NCI-H1694 treated with DMSO at 0.1 percent for 48 hours (cell line): ENCODE measurements around the gene MALSU1.

Experiments used
- DNase-seq: peaks from one replicate; lab custom pipeline; 2025; lab: John Stamatoyannopoulos, UW

MALSU1 gene

DNA sequence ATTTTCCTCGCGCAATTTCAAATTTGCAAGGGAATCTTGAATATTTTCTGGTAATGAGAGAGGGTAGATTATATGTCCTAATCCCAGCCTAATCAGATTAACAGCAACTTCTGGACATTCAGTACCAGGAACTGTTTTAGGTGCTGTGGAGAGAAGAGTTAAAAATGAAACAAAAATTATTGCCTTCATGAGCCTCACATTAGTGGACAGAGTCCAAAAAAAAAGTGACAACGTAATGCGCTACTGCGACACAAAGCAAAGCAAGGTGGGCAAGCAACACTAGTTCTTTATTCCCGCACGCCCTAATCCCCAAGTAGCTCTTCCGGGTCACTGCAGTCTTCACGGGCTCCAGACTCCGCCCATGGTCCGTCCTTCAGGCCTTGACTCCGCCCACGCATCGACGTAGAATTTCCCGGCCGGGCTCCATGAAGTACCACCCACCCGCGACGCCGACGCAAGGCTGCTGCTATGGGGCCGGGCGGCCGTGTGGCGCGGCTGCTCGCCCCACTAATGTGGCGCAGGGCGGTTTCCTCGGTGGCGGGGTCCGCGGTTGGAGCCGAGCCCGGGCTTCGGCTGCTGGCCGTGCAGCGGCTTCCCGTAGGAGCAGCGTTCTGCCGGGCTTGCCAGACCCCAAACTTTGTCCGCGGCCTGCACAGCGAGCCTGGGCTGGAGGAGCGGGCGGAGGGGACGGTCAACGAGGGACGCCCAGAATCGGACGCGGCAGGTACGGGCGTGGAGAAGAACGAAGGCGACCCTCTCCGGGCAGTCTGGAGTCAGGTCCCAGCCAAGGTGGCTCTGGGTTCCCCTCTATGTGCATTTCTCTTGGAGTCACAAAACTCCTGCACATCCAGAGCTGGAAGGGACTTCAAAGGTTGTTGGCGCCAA lies at the start of gene MALSU1:
Gene MALSU1, plus strand, starts transcription at position 455 of the 885 bp plus-strand sequence. Its CDS starts 14 bp downstream, at position 469.
- DNase-seq, result peak; percentile 97

DNA sequence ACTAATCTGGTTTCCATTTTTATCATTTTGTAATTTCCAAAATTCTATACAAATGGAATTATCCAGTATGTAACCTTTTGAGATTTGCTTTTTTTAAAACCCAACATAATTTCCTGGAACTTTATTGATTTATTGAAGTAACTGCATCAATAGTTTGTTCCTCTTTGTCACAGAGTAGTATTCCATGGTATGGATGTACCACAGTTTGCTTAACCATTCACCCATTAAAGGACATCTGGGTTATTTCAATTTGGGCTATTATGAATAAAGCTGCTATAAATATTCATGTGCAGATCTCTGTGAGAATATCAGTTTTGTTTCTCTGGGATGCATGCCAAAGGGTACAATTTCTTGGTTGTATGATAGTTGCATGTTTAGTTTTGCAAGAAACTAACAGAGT lies 49.7 kb upstream of the MALSU1 start:
- no peak for DNase-seq

DNA sequence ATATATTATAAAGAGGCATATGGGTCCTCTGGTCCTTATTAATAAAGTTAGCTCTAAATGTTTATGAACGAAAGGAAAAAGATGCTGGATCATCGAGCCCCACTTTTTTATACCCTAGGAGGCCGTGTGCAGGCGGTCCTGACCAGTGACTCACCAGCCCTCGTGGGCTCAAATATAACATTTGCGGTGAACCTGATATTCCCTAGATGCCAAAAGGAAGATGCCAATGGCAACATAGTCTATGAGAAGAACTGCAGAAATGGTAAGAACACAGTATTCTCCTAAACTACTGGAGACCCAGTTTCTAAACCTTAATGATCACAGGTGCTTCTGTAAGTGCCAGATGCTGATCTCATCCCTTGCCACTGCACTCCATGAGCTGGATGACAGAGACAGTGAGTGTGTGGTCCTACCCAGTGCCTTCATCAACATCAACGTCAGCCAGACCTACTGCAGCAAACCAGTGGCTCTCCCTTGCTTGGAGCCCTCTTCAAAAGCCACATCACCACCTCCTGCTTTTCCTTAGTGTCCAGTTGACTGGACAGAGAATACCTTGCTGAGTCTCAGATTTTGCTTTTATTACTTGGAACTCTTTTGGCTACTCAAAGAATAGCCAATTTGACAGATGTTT lies 45.0 kb upstream of the MALSU1 start:
- DNase-seq, result no peak

DNA sequence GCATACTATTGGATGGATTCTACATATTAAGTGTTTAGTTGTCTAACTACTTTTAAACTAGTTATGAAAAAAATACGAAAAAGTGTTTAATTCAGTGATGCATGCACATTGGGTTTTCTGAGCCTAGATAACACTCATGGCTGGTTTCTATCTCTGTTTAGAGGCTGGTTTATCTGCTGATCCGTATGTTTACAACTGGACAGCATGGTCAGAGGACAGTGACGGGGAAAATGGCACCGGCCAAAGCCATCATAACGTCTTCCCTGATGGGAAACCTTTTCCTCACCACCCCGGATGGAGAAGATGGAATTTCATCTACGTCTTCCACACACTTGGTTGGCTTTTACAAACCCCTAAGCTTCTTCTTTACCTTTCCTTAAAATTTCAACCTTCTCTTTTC lies 42.4 kb upstream of the MALSU1 start:
- DNase-seq, result no peak

DNA sequence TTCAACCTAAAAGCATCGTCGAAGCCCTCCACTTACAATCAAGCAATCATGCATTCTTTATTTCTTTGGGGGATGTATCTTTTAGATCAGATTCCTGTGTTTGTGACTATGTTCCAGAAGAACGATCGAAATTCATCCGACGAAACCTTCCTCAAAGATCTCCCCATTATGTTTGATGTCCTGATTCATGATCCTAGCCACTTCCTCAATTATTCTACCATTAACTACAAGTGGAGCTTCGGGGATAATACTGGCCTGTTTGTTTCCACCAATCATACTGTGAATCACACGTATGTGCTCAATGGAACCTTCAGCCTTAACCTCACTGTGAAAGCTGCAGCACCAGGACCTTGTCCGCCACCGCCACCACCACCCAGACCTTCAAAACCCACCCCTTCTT lies 38.8 kb upstream of the MALSU1 start:
- DNase-seq, result no peak

DNA sequence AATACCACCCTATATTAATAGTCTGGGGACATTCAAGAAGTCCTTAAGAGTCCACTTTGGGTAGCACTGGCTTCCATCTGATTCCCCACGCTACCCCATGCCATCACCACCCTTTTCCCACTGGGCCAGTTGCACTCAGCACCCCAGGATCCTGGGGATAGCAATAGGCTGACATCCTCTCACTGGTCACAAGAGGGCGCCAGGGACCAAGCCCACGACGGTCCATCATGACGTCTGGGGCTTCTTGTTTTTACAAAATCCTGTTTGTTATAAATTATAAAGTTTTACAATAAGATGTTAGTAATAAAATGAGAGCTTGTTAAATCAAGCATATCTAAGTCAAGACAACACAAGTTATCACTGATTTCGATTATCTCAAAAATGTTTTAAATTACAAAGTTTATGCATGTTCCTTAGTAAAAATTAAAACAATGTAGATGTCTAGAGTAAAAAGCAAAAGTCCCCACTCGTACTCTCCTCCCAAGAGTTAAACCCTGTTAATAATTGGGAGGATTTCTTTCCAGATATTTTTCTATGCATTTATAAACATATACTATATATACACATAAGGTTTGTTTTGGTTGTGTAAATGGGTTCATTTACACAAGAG lies 37.2 kb upstream of the MALSU1 start:
- peak; percentile 24 for DNase-seq

DNA sequence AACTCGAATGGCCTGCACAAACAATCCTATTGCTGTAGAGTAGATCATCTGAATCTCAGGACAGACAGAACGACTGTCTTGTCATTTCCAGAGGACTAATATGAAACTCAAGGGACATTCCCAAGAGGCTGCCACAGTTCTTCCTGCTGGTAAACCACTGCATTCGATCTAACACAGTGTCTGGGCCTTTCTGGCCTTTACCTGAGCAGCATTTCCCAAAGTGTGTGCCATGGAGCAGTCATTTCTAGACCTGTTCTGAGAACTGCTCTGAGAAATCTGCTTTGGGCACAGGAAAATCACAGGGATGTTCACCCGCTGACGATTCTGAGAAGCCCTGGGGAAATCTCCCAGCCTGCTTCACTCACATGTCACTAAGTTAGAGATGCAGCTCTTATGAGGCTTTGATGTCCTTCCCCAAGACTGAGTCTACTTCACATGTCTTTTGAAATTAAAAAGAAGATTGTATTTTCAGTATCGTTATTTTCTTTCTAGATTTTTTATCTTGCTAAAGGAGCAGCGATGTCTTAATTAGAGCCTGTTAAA lies 34.2 kb upstream of the MALSU1 start:
- no peak for DNase-seq

DNA sequence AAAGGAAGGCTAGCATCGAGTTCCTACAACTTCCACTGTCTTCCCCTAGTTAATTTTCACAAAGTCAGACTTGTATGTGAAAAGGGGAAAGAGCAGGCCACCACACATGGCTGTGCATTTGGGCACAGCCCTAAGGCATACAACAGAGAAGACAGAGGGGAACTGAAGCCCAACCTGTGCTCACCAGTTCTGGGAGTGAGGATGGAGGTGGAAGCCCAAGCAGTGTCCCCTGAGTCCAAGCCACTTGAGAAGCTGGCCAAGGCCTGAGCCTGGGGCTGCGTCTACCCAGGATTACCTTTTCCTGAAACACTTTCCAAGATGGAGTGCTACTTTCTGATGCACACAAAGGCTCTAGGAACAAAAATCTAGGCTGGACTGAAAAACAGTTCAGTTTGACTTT lies 32.2 kb upstream of the MALSU1 start:
- no peak for DNase-seq

DNA sequence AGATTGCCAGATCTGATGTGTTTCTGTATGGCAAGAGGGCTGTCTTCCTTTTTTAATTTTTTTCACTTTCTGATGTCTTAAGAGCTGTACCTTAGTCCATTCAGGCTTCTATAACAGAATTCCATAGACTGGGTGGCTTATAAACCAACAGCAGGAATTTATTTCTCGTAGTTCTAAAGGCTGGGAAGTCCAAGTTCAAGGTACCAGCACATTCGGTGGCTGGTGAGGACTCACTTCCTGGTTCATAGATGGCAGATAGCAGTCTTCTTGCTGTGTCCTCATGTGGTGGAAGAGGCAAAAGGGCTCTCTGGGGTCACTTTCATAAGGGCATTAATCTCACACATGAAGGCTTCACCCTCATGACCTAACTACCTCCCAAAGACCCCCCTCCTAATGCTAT lies 31.8 kb upstream of the MALSU1 start:
- DNase-seq, result no peak

DNA sequence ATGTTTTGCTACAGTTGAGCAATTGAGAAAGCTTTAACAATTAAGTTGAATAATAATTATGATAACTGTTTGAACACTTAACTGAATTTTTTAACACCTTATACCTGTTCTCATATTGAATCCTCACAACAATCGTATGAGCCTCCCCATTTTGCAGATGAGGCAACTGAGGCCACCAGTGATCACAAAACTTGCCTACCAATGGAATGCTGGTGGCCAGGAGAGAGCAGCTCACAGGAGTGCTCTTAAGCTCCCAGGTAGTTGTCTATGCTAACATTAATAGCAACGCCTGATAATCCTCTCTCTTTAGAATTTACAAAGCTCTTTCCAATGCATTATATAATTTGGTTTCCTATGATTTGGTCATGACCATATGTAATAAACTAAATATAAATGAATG lies 31.0 kb upstream of the MALSU1 start:
- DNase-seq, result no peak

DNA sequence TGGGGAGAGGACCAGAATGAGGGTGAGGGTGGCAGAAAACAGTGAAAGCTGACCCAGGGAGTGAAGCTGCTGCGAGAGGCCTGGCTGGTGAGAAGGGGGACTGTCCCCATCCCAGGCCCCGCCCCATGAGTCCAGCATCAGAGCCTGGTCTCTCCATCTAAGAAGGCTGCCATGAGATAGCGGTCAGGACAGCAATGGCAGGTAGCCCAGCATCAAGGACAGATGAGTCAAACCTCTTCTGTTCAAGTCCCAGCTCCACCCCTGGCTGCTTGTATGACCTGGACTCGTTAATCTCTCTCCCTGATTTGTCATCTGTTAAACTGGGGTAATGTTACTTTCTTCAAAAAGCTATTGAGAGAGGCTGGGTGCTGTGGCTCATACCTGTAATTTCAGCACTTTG lies 30.4 kb upstream of the MALSU1 start:
- no peak for DNase-seq

DNA sequence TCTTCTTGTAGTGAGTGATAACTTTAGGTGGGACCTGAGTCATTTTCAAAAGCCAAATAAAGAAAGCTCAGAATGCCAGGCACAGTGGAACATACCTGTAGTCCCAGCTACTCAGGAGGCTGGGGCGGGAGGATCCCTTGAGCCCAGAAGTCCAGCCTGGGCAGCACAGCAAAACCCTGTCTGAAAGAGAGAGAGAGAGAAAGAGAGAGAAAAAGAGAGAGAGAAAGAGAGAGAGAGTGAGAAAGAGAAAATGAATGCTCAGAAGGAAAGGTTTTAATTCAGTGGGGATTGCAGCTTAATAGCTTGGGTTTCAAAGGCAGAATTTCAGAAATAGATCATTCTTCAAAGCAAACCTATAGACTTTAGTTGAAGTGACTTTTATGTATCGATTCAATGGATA lies 26.9 kb upstream of the MALSU1 start:
- DNase-seq, result no peak

DNA sequence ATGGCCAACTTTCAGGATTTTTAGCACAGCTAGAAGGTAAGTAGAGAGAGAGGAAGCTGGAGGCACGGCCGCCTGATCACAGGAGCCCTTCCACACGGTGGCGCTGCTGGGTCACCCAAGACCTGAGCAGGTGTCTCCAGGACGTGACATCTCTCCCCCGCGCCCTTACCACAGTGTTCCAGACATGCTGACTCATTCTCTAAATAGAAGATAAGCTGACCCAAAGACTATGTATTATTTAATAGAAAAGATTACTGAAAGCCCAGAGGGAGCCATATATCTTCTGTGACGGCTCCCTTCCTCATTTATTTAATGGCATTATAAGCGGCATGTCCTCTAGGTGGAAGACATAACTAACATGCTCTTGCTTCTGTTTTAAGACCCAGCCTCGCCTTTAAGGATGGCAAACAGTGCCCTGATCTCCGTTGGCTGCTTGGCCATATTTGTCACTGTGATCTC lies 26.0 kb upstream of the MALSU1 start:
- peak; percentile 86 for DNase-seq

DNA sequence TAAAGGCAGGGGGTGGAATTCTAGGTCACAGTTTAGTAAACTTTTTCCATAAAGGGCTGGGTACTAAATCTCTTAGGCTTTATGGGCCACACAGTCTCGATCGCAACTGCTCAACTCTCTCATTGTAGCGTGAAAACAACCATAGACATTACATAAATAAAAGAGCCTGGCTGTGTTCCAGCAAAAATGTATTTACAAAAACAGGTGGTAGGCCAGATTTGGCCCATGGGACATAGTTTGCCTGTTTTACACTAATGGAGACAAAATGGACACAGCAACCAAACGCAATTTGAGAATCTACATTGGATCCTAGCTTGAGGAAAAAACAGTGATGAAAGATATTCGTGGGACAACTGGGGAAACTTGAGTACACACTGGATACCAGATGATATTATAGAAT lies 23.2 kb upstream of the MALSU1 start:
- no peak for DNase-seq

DNA sequence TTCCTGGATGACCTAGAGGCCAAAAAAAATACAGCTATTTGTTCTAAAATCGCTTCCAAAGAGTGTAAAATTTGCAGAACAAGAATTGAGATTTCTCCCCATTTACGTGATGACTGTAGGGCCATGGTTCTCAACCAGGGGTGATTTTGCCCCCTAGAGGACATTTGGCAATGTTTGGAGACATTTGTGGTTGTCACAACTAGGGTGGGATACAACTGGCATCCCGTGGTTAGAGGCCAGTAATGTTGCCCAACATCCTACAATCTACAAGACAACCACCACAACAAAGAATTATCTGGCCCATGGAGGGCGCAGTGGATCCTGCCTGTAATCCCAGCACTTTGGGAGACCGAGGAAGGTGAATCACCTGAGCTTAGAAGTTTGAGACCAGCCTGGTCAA lies 22.8 kb upstream of the MALSU1 start:
- no peak for DNase-seq

DNA sequence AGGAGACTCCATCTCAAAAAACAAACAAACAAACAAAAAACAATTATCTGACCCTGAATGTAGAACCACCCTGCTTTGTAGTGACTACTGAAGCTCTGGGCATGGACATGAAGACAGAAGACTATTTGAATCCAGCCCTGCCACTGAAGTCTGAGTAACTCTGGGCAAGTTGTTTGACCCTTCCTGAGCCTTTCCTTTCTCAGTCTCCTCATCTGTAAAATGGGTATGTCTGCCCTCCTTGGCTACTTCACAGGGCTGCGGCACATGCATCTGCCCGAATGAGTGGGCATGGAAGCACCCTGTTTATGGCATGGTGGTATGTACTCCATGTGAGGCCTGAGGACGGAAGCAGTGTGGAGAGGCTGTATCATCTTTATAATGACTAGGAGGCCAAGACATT lies 22.2 kb upstream of the MALSU1 start:
- no peak for DNase-seq

DNA sequence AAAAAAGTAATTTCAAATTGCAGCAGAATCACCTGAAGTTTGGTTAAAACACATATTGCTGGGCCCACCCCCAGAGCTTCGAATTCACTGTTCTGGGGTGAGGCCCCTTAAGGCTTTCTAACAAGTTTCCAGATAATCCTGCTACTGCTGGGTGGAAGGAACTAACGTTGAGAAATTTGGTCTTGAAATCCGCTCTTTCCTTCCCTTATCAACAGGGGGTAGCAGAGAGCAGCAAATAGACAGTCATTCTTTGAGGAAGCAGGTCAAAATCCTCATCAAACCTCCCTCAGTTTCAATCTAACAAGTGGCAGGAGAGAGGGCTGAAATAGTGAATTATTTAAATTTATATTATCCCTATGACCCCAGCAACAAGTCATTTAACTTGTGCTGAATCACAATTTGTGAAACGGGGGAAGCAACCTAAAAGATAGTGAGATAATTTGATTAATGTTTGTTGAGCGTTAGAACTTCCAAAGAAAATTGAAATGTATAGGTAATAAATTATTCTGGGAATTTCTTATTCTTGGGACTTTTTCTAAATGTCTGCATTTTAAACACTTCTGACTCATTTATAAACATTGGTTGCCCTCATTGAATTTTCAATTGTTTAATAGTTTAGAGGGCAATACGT lies 21.7 kb upstream of the MALSU1 start:
- peak; percentile 73 for DNase-seq

DNA sequence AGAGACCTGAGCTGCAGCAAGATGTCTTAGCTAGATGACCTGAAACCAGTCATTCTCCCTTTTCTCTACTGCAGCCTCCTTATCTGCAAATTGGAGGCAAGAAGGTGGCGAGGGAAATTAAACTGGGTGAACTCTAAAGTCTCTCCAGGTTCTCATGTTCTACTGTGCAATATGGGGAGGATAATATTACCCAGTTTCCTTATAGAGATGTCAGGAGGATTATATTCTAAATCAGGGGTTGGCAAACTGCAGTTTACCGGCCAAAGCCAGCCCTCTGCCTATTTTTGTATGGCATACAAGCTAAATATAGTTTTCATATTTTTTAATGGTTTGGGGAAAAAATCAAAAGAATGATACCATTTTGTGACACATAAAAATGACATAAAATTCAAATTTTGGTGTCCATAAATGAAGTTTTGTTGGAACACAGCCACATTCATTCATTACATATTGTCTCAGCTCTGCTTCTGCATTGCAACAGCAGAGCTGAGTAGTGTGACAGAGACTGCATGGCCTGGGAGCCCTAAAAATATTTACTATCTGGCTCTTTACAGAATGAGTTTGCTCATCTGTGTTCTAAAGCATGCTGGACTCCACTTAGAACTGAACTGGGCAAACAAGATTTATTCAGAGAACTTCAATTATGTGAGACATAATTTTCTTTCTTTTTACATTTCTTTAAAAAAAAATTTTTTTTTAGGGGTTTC lies 19.2 kb upstream of the MALSU1 start:
- no peak for DNase-seq

DNA sequence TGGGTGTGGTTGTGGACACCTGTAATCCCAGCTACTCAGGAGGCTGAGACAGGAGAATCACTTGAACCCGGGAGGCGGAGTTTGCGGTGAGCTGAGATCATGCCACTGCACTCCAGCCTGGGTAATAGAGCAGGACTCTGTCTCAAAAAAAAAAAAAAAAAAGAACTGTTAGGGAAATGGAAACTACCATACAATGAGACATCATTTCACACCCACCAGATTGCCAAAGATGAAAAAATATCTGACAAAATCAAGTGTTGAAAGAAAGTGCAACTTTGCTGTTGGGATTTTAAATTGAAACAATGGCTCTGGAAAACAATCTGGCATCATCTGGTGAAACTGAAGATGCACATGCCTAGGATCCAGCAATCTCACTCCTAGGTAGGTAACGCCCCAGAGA lies 16.1 kb upstream of the MALSU1 start:
- DNase-seq, result no peak

DNA sequence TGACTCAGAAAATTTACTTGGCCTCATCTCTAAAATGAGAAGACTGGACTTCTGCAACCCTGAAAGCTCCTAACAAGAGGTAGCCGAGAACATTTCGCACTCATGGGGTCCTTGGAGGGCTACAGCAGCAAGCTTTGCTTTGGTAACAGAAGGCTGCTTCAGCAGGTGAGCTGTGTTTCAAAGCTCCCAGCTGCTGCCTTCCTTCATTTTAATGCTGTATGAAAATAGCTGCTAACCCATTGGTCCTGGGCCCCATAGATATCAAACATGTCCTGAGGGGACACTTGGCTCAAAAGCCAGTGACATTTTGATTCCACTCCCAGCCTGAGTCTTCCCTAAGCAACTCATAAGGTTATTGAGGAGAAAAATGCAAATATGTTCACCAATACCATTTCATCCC lies 14.3 kb upstream of the MALSU1 start:
- DNase-seq, result no peak
